IPS DF 4.7 (cell line): ENCODE measurements around the gene POFUT2.

ENCODE experiments used
- DNase-seq: peaks from one replicate; pipeline ENCODE4 v3.0.0-alpha.2; 2013; ENCODE audit warnings: low spot score; ENCODE audit errors: extremely low read depth

Gene POFUT2

GRCh38 chr21:45250914-45251634 is 36.6 kb downstream of the POFUT2 start:
- no peak for DNase-seq

- no peak for DNase-seq
Observed at GRCh38 chr21:45250272-45250671, 37.4 kb downstream of the POFUT2 start.

- DNase-seq = no peak
Observed at GRCh38 chr21:45249626-45250025, 38.1 kb downstream of the POFUT2 start.

GRCh38 chr21:45248893-45249381 is 38.8 kb downstream of the POFUT2 start:
- DNase-seq = no peak

GRCh38 chr21:45248301-45248892 is 39.3 kb downstream of the POFUT2 start:
- no peak for DNase-seq

- no peak for DNase-seq
Observed at GRCh38 chr21:45246386-45247320, 41.0 kb downstream of the POFUT2 start.

GRCh38 chr21:45244799-45245340 is 42.8 kb downstream of the POFUT2 start:
- DNase-seq = no peak

GRCh38 chr21:45243603-45244002 is 44.1 kb downstream of the POFUT2 start:
- no peak for DNase-seq

GRCh38 chr21:45241357-45241756 is 46.3 kb downstream of the POFUT2 start:
- no peak for DNase-seq

GRCh38 chr21:45237401-45237800 is 50.3 kb downstream of the POFUT2 start:
- DNase-seq = no peak

GRCh38 chr21:45236481-45236880 is 51.2 kb downstream of the POFUT2 start:
- no peak for DNase-seq

- DNase-seq = no peak
Observed at GRCh38 chr21:45235488-45235887, 52.2 kb downstream of the POFUT2 start.

GRCh38 chr21:45234965-45235364 is 52.7 kb downstream of the POFUT2 start:
- no peak for DNase-seq

GRCh38 chr21:45234127-45234526 is 53.6 kb downstream of the POFUT2 start:
- DNase-seq = no peak

GRCh38 chr21:45231705-45232104 is 56.0 kb downstream of the POFUT2 start:
- no peak for DNase-seq

- no peak for DNase-seq
Observed at GRCh38 chr21:45228656-45229240, 58.9 kb downstream of the POFUT2 start.

- no peak for DNase-seq
Observed at GRCh38 chr21:45228171-45228641, 59.5 kb downstream of the POFUT2 start.

- no peak for DNase-seq
Observed at GRCh38 chr21:45227735-45228134, 60.0 kb downstream of the POFUT2 start.

- DNase-seq = no peak
Observed at GRCh38 chr21:45226540-45227326, 61.0 kb downstream of the POFUT2 start.

- DNase-seq = no peak
Observed at GRCh38 chr21:45225741-45226327, 61.9 kb downstream of the POFUT2 start.
